Keratinocyte (primary cell): Measurements from ENCODE around the gene HID1. TPM values are rescaled to one million over a fixed set of nuclear protein-coding genes. Genes with fewer than 3 reads are reported as not detected.

Experiments
- DNase-seq: peaks from one replicate; pipeline ENCODE4 v3.0.0-alpha.2; 2011; ENCODE audit warnings: low read depth, missing footprints, low spot score
- FAIRE-seq: peaks from 2 replicates; lab custom pipeline; 2011; peaks lifted over from hg19 to GRCh38; lab: Jason Lieb, UNC
- H2AFZ ChIP-seq: 2 replicates; pipeline ENCODE4 v1.6.0; 2012; ENCODE audit warnings: low read length, control low read depth, inconsistent platforms; ENCODE audit not compliant: control insufficient read depth
- H3K27ac ChIP-seq: 2 replicates; pipeline ENCODE4 v1.5.1; 2011; ENCODE audit warnings: low read length; ENCODE audit not compliant: control insufficient read depth, insufficient read depth
- H3K27me3 ChIP-seq: 3 replicates; pipeline ENCODE4 v1.6.0; 2011; ENCODE audit warnings: low read length; ENCODE audit not compliant: control insufficient read depth, insufficient read depth; ENCODE audit errors: extremely low read depth
- H3K36me3 ChIP-seq, 2 experiments: 2 replicates in 1 of 2; 3 replicates in 1 of 2; pipeline ENCODE4 v1.5.1; 2011; ENCODE audit warnings: low read length in 2 of 2, mild to moderate bottlenecking in 1 of 2; ENCODE audit not compliant: control insufficient read depth in 2 of 2, insufficient read depth in 2 of 2; ENCODE audit errors: extremely low read depth in 1 of 2
- H3K4me1 ChIP-seq: 3 replicates; pipeline ENCODE4 v1.5.1; 2011; ENCODE audit warnings: low read length; ENCODE audit not compliant: control insufficient read depth, insufficient read depth; ENCODE audit errors: extremely low read depth
- H3K4me2 ChIP-seq: 3 replicates; pipeline ENCODE4 v1.6.0; 2011; ENCODE audit warnings: low read depth, low read length; ENCODE audit not compliant: control insufficient read depth, insufficient read depth; ENCODE audit errors: extremely low read depth
- H3K4me3 ChIP-seq, 3 experiments: fragments of 200-600 bp in 1 of 3; sonication (generic) in 1 of 3; 2 replicates in 2 of 3; 3 replicates in 1 of 3; pipeline ENCODE4 v1.5.1; 2011 to 2016; ENCODE audit warnings: low read length in 3 of 3, mild to moderate bottlenecking in 3 of 3, control low read depth in 2 of 3, inconsistent platforms in 1 of 3, low read depth in 1 of 3, mixed read lengths in 1 of 3, mixed run types in 1 of 3, moderate library complexity in 1 of 3; ENCODE audit not compliant: control insufficient read depth in 2 of 3, insufficient read depth in 2 of 3; ENCODE audit errors: extremely low read depth in 1 of 3
- H3K79me2 ChIP-seq: 2 replicates; pipeline ENCODE4 v1.6.0; 2012; ENCODE audit warnings: low read length; ENCODE audit not compliant: control insufficient read depth, insufficient read depth
- H3K9ac ChIP-seq: 3 replicates; pipeline ENCODE4 v1.6.0; 2011; ENCODE audit warnings: low read length; ENCODE audit not compliant: control insufficient read depth, insufficient read depth; ENCODE audit errors: extremely low read depth
- H3K9me1 ChIP-seq: 3 replicates; pipeline ENCODE4 v1.6.0; 2011; ENCODE audit warnings: low read length; ENCODE audit not compliant: control insufficient read depth, insufficient read depth; ENCODE audit errors: extremely low read depth
- H3K9me3 ChIP-seq: 2 replicates; pipeline ENCODE4 v1.5.1; 2012; ENCODE audit warnings: low read depth, low read length; ENCODE audit not compliant: control insufficient read depth
- H4K20me1 ChIP-seq: 3 replicates; pipeline ENCODE4 v1.6.0; 2011; ENCODE audit warnings: low read length; ENCODE audit not compliant: control insufficient read depth, insufficient read depth; ENCODE audit errors: extremely low read depth
- CTCF ChIP-seq, 3 experiments: IDR thresholded peaks in 1 of 3; conservative IDR thresholded peaks in 1 of 3; optimal IDR thresholded peaks in 1 of 3; 2 replicates in 2 of 3; 3 replicates in 1 of 3; pipeline versions ENCODE3 to v1.5.1; 2011; ENCODE audit warnings: low read length in 3 of 3, mild to moderate bottlenecking in 3 of 3, moderate library complexity in 2 of 3, control low read depth in 1 of 3, inconsistent platforms in 1 of 3; ENCODE audit not compliant: insufficient read depth in 2 of 3; ENCODE audit errors: extremely low read depth in 1 of 3
- EZH2 ChIP-seq: IDR thresholded peaks from one replicate; pipeline ENCODE4 v1.6.1; 2012; ENCODE audit warnings: inconsistent platforms, mild to moderate bottlenecking, low read length, moderate library complexity
- dilution Hi-C: fragments of 300-500 bp; cut with MboI; formaldehyde crosslinking; loops from one replicate; pipeline ENCODE4 v1.7.0; 2020; ENCODE audit warnings: low sequenced_read_pairs; ENCODE audit not compliant: extremely low pct_ligation_motif_present
- polyA plus RNA-seq, 5 experiments: library from polyadenylated mRNA; depleted of rRNA in 3 of 5; stranded (reverse) in 3 of 5; stranded (forward) in 1 of 5; unstranded in 1 of 5; fragments of >200 nt; gene quantifications; 1 replicate in 1 of 5; 2 replicates in 3 of 5; 3 replicates in 1 of 5; pipeline versions ENCODE4 v1.2.1 to v1.2.3, GENCODE V29; 2011 to 2012; ENCODE audit warnings: missing spikeins in 2 of 5, low read depth in 1 of 5, low replicate concordance in 1 of 5

The HID1 gene
- polyA plus RNA-seq, 1 donor (not counting 4 experiments of a cell fraction or from before 2014, with no cell fraction given) = 0.33 TPM

DNA sequence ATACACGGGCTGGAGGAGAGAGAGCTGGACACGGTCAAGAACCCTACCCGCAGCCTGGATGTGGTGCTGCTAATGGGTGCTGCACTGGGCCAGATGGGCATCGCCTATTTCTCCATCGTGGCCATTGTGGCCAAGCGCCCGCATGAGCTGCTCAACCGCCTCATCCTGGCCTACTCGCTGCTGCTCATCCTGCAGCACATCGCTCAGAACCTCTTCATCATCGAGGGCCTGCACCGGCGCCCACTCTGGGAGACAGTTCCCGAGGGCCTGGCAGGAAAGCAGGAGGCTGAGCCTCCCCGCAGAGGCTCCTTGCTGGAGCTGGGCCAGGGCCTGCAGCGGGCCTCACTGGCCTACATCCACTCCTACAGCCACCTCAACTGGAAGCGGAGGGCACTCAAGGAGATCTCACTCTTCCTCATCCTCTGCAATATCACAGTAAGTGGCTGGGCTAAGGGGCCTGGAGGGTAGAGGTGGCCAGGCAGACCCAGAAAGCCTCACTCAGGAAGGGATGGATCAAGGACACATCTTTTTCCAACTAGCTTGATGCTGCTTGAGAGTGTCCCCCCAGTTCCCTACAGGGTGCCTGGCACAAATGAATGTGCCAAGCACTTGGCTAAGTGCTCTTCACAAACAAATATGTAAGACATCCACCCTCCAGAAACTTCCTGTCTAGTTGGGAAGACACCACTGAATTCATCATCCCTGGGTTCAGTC is 25.4 kb downstream of the HID1 start:
- H3K4me3 ChIP-seq = no peak overlapping the region
- no peak overlapping the region for H3K9ac ChIP-seq
- H3K9me3 ChIP-seq = no peaks in the 10 kb centered on the region
- DNase-seq = no peak
- no peak overlapping the region for H2AFZ ChIP-seq
- no peak overlapping the region for H3K4me2 ChIP-seq
- dilution Hi-C loops = no loop called here
- H3K79me2 ChIP-seq = no peaks in the 10 kb centered on the region
- TF ChIP-seq EZH2 (no peak), CTCF (optimal IDR thresholded peaks at IDR 0.05 in 1 of 3, IDR thresholded peaks at IDR 0.05 in 1 of 3, conservative IDR thresholded peaks at IDR 0.05 in 1 of 3; ENCODE audit: extremely low read depth in 1 of 3, insufficient read depth in 2 of 3, low read length in 3 of 3) (no peak)
- no peak overlapping the region for H3K27ac ChIP-seq
- H3K4me1 ChIP-seq = peaks cover 19% of the 10 kb centered on the region
- no peaks in the 10 kb centered on the region for H3K9me1 ChIP-seq
- no peak for FAIRE-seq
- no peaks in the 10 kb centered on the region for H4K20me1 ChIP-seq
- no peaks in the 10 kb centered on the region for H3K27me3 ChIP-seq
- H3K36me3 ChIP-seq = no peaks in the 10 kb centered on the region

GRCh38 chr17:74946641-74947040 is 25.9 kb downstream of the HID1 start:
- Histone ChIP-seq H3K27me3 (no peaks in the 10 kb centered on the region), H3K27ac (no peak overlapping the region), H3K9ac (no peak overlapping the region), H3K36me3 (no peaks in the 10 kb centered on the region), H3K4me3 (no peak overlapping the region), H3K79me2 (no peaks in the 10 kb centered on the region), H3K9me3 (no peaks in the 10 kb centered on the region), H3K9me1 (no peaks in the 10 kb centered on the region), H3K4me1 (peaks cover 19% of the 10 kb centered on the region), H2AFZ (no peak overlapping the region), H4K20me1 (no peaks in the 10 kb centered on the region), H3K4me2 (no peak overlapping the region)
- DNase-seq (no peak), FAIRE-seq (no peak)
- TF ChIP-seq CTCF (optimal IDR thresholded peaks at IDR 0.05 in 1 of 3, IDR thresholded peaks at IDR 0.05 in 1 of 3, conservative IDR thresholded peaks at IDR 0.05 in 1 of 3; ENCODE audit: extremely low read depth in 1 of 3, insufficient read depth in 2 of 3, low read length in 3 of 3) (no peak), EZH2 (no peak)
- dilution Hi-C loops = no loop called here
